ENCODE results near the gene LEPROT.

DNA sequence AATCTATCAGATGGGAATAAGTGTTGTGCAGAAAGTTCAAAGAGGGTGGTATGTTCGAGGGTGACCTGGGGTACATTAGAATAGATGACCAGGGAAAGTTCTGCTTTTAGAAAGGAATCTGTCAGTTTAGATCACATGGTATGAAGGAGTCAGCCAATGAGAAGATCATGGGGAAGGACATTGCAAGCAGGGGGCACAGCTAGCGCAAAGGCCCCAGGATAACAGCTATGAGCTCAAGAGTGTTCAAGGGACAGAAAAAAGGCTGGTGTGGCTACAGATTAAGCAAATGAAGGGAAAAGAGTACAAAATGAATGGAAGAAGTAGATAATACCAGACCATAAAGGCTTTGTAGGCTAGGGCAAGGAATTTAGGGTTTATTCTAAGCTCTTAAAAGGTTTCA, 8.6 kb downstream of the LEPROT start:
- TF ChIP-seq POLR2AphosphoS5 (IDR thresholded peaks at IDR 0.05): no peak
- TF ChIP-seq, protein P1, sequence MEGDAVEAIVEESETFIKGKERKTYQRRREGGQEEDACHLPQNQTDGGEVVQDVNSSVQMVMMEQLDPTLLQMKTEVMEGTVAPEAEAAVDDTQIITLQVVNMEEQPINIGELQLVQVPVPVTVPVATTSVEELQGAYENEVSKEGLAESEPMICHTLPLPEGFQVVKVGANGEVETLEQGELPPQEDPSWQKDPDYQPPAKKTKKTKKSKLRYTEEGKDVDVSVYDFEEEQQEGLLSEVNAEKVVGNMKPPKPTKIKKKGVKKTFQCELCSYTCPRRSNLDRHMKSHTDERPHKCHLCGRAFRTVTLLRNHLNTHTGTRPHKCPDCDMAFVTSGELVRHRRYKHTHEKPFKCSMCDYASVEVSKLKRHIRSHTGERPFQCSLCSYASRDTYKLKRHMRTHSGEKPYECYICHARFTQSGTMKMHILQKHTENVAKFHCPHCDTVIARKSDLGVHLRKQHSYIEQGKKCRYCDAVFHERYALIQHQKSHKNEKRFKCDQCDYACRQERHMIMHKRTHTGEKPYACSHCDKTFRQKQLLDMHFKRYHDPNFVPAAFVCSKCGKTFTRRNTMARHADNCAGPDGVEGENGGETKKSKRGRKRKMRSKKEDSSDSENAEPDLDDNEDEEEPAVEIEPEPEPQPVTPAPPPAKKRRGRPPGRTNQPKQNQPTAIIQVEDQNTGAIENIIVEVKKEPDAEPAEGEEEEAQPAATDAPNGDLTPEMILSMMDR (IDR thresholded peaks at IDR 0.05 in 8 of 11, conservative IDR thresholded peaks at IDR 0.05 in 3 of 11): no peak

All from spleen (tissue), 7 donors.